Pancreas (tissue), 10 donors: ENCODE data around the gene MALRD1. TPM values are rescaled to one million over a fixed set of nuclear protein-coding genes. Genes with fewer than 3 reads are reported as not detected.

Source experiments
- ATAC-seq, 4 donors: fragments of 200-7000 bp; cut with Tn5 transposase; one replicate each; pipeline versions ENCODE4 v1.8.0 to v1.9.1; 2020; ENCODE audit warnings: mild to moderate bottlenecking in 4 of 4, moderate library complexity in 4 of 4
- DNase-seq, 6 donors: peaks; one replicate each; pipeline ENCODE4 v3.0.0-alpha.2; 2020
- FAIRE-seq: peaks from 2 replicates; lab custom pipeline; 2012; peaks lifted over from hg19 to GRCh38; lab: Jason Lieb, UNC
- H3K27ac ChIP-seq, 4 donors: fragments of 200-600 bp; sonication (generic); 1 replicate in 3 of 4; 2 replicates in 1 of 4; pipeline versions ENCODE4 v1.5.0 to v1.8.0; 2020
- H3K27me3 ChIP-seq, 4 donors: fragments of 200-600 bp; one replicate each; pipeline ENCODE4 v1.8.0; 2021
- H3K36me3 ChIP-seq, 3 donors: fragments of 200-600 bp; sonication (generic) in 1 of 3; one replicate each; pipeline versions ENCODE4 v1.5.0 to v1.8.0; 2020 to 2021
- H3K4me1 ChIP-seq, 3 donors: fragments of 200-600 bp; one replicate each; pipeline ENCODE4 v1.8.0; 2021
- H3K4me3 ChIP-seq, 4 donors: fragments of 200-600 bp; sonication (generic) in 2 of 4; one replicate each; pipeline versions ENCODE4 v1.5.0 to v1.8.0; 2020 to 2021
- H3K9me3 ChIP-seq, 4 donors: fragments of 200-600 bp; one replicate each; pipeline ENCODE4 v1.8.0; 2021
- WGBS, 2 donors: extraction: QIAGEN DNeasy Blood & Tissue Kit; methylation state at CpG; one replicate each; pipeline ENCODE4 v1.1.7; 2013; 5-methylcytosine and 5-hydroxymethylcytosine counted together
- intact Hi-C, 3 donors: fragments of 100-400 bp; cut with DNase I; formaldehyde crosslinking; loops; one replicate each; pipeline versions ENCODE4 v1.11.1 to v1.14.2; 2022
- polyA plus RNA-seq, 2 donors: library from polyadenylated mRNA; stranded (reverse); fragments of 200-250 nt; gene quantifications; one replicate each; pipeline ENCODE4 v1.2.3, GENCODE V29; 2013
- total RNA-seq, 6 donors: library from RNA; stranded (reverse); fragmentation: NEBNext Ultra II Directional in 4 of 6; extraction: Animal tissue kit (Norgen Biotek cat#: 25700) in 4 of 6; gene quantifications; one replicate each; pipeline versions ENCODE4 v1.2.1 to v1.2.4, GENCODE V29; 2021 to 2023
- TF ChIP-seq, protein P1 (sequence below), 4 donors: fragments of 200-600 bp; sonication (generic) in 3 of 4; IDR thresholded peaks; one replicate each; pipeline versions ENCODE4 v1.5.0 to v1.8.0; 2021; ENCODE audit warnings: antibody characterized with exemption in 4 of 4
- donor health status: healthy with polysubstance abuse.
- donor health status: DM: no; HTN: no; CAD: no; lungs with moderate emphysema.
- donor health status: DM: no; HTN: no; CAD: no.
- donor health status: control.
- donor health status: control.
- donor health status: Bipolar disorder and iron deficiency.
- donor health status: DM: yes; HTN: yes; CAD: no.
- donor health status: DM: no; HTN: no; CAD: no.
- donor health status: DM: no; HTN: no; CAD: no.
- donor health status: DM: yes; HTN: yes; CAD: no.

Gene MALRD1
- total and polyA plus RNA-seq, 8 donors, result 0.13 to 0.87 (median 0.31) TPM; not detected in 5

DNA sequence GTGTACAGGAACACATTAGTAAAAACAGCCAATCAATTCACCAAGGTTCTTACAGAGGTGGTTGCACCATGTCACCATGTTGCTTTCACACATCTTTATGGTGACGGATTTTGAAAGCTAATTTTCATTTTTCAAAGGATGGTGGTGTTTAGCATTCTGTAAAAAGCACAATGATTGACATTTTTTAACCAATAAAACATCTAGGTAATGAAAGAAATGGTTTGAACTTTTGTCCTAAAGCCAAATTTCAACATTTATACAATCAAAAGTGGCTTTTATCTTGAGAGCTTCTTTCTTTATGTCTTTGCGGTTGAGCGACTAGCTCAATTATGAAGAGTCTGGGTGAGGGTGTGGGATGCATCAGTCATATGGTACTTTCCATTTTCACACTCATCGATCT is 94.4 kb downstream of the MALRD1 start:
- FAIRE-seq (no peak), ATAC-seq (no peak), DNase-seq (no peak)
- 73 to 74% methylated on average over 4 of the region's 4 CpGs for WGBS, 2 donors
- Histone ChIP-seq H3K36me3 (no peaks in the 10 kb centered on the region), H3K4me1 (no peaks in the 10 kb centered on the region), H3K4me3 (no peak overlapping the region), H3K27me3 (no peaks in the 10 kb centered on the region), H3K27ac (no peak overlapping the region), H3K9me3 (no peaks in the 10 kb centered on the region)
- TF ChIP-seq, protein P1, sequence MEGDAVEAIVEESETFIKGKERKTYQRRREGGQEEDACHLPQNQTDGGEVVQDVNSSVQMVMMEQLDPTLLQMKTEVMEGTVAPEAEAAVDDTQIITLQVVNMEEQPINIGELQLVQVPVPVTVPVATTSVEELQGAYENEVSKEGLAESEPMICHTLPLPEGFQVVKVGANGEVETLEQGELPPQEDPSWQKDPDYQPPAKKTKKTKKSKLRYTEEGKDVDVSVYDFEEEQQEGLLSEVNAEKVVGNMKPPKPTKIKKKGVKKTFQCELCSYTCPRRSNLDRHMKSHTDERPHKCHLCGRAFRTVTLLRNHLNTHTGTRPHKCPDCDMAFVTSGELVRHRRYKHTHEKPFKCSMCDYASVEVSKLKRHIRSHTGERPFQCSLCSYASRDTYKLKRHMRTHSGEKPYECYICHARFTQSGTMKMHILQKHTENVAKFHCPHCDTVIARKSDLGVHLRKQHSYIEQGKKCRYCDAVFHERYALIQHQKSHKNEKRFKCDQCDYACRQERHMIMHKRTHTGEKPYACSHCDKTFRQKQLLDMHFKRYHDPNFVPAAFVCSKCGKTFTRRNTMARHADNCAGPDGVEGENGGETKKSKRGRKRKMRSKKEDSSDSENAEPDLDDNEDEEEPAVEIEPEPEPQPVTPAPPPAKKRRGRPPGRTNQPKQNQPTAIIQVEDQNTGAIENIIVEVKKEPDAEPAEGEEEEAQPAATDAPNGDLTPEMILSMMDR (IDR thresholded peaks at IDR 0.05), result no peak
- intact Hi-C loops, result no loop called here

DNA sequence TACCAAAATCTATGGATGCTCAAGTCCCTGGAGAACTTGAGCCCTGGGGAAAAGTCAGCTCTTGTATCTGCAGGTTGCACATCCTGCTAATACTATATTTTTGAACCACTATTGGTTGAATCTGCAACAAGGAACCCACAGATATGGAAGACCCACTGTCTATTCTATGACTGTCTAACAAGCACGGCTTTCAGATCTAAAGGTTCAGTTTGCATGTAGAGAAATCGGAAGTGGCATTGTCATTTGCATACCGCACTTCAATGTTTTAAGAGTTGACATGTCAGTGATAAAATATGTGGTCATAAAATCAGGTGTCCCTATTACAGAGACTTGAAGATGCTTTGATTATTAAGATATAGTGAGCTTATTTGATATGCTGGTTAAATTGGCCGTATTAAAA is 95.6 kb downstream of the MALRD1 start:
- 69 to 84% methylated on average over 4 of the region's 4 CpGs for WGBS, 2 donors
- intact Hi-C loops, result no loop called here

DNA sequence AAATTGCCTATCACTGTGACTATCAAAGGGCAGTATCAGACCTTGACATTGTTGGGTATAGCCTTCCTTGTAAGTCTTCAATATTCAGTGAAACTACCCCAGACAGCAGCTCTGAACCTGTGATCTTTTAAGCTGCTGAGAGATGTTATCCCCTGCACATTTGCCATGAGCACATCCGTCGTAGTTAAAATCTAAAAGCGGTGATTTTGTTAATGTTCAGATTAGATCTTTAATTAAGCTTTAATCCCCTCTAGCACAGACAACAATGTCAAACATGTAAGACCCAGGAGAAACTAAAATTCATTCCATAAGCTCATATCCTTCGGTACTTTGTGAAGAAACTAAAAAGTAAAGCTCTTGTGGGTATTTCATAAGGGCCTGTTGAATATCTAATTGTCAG is 105.8 kb downstream of the MALRD1 start:
- no peak for DNase-seq
- H3K4me1 ChIP-seq, result no peaks in the 10 kb centered on the region
- 78 to 90% methylated on average over 4 of the region's 4 CpGs for WGBS, 2 donors

More for the DNA sequence above, 95.6 kb downstream of the MALRD1 start:
- no peaks in the 10 kb centered on the region for H3K36me3 ChIP-seq
- H3K9me3 ChIP-seq, result no peaks in the 10 kb centered on the region
- FAIRE-seq, result no peak
- no peaks in the 10 kb centered on the region for H3K27me3 ChIP-seq
- H3K4me1 ChIP-seq, result no peaks in the 10 kb centered on the region
- no peak overlapping the region for H3K4me3 ChIP-seq
- ATAC-seq, result no peak
- no peak for DNase-seq
- TF ChIP-seq, protein P1 (IDR thresholded peaks at IDR 0.05), result no peak
- H3K27ac ChIP-seq, result no peak overlapping the region

DNA sequence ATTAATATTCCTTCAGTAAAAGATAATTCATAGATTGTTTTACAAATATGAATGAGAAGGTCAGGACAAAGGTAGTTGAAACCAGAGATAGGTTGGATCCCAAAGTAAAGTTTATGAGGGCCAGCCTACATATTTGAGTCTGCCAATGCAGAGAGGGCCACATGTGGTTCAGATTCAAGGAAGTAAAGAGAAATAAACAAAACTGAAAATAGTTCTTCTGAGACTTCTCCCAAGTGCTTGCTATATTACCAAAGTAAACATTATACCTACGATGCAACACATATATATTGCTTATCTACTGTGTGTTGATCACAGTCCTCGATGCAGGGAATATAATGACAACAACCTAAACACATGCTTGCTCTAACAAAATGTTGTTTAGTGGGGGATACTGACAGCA is 109.8 kb downstream of the MALRD1 start:
- TF ChIP-seq, protein P1 (IDR thresholded peaks at IDR 0.05), result no peak
- no peak for ATAC-seq
- 37 to 53% methylated on average over 2 of the region's 2 CpGs for WGBS, 2 donors
- intact Hi-C loops, result no loop called here
- Histone ChIP-seq H3K9me3 (no peaks in the 10 kb centered on the region), H3K4me1 (no peaks in the 10 kb centered on the region), H3K27ac (no peak overlapping the region), H3K36me3 (no peaks in the 10 kb centered on the region), H3K27me3 (no peaks in the 10 kb centered on the region), H3K4me3 (no peak overlapping the region)
- FAIRE-seq, result no peak
- DNase-seq, result no peak

More for the DNA sequence above, 105.8 kb downstream of the MALRD1 start:
- TF ChIP-seq, protein P1 (IDR thresholded peaks at IDR 0.05), result no peak
- no peak overlapping the region for H3K4me3 ChIP-seq
- no peak for FAIRE-seq
- no peak overlapping the region for H3K27ac ChIP-seq
- H3K9me3 ChIP-seq, result no peaks in the 10 kb centered on the region
- H3K27me3 ChIP-seq, result no peaks in the 10 kb centered on the region
- intact Hi-C loops, result no loop called here
- no peak for ATAC-seq
- no peaks in the 10 kb centered on the region for H3K36me3 ChIP-seq

DNA sequence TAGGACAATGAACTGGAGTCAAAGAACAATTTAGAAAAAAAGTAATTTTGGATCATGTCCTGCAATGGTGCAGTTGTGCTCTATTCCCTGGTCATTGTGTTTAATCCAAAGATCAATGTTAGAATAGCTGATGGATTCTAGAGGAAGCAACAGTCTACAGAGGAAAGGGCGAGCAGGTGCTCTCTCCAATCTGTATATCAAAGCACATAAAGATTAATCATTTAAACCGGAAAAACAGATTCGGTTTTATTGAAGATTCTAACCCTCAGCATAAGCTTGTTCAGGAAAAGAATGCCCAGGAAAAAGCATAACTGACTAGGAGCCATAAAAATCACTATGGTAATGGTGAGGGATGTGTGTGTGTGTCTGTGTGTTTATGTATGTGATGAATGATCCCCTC is 110.3 kb downstream of the MALRD1 start:
- Histone ChIP-seq H3K36me3 (no peaks in the 10 kb centered on the region), H3K27ac (no peak overlapping the region), H3K9me3 (no peaks in the 10 kb centered on the region), H3K4me3 (no peak overlapping the region), H3K4me1 (no peaks in the 10 kb centered on the region), H3K27me3 (no peaks in the 10 kb centered on the region)
- intact Hi-C loops, result no loop called here
- no peak for ATAC-seq
- WGBS, 2 donors, result 44 to 54% methylated on average over 3 of the region's 3 CpGs
- FAIRE-seq, result no peak
- no peak for DNase-seq
- TF ChIP-seq, protein P1 (IDR thresholded peaks at IDR 0.05), result no peak
